Activated gamma-delta T cell (primary cell): ENCODE measurements around the gene CTSL.

Experiments
- DNase-seq: peaks from one replicate; lab custom pipeline; 2025; lab: John Stamatoyannopoulos, UW
- total RNA-seq, 2 donors: gene quantifications; one replicate each; lab custom pipeline; 2026; lab: John Stamatoyannopoulos, UW

The CTSL gene
- 4.1 to 8.8 reads per million in 2 donors for total RNA-seq

DNA sequence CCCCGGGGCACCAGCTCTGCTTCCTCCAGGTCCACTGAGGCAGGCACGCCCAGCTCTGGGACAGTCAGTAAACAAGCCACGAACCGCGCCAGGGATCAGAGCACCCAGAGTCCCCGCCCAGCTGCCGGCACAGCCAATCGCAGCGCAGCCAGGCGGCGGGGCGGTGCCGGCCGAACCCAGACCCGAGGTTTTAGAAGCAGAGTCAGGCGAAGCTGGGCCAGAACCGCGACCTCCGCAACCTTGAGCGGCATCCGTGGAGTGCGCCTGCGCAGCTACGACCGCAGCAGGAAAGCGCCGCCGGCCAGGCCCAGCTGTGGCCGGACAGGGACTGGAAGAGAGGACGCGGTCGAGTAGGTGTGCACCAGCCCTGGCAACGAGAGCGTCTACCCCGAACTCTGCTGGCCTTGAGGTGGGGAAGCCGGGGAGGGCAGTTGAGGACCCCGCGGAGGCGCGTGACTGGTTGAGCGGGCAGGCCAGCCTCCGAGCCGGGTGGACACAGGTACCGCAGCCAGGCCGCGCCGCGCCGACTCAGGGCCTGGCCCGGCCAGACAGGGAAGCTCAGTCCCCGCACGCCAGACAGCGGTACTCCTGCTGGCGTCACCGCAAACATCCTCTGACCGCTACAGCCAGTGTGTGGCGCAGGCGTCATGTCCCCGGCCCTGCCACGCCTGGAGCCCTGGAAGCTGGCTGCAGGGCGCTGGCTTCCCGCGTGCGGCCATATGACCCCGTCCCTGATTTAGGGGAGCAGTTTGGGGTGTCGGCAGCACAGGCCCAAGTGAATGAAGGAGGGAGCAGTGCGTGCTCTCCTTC, at the start of gene CTSL:
Gene CTSL (plus strand): TSS at position 220 of the 810 bp plus-strand sequence. CDS start 1,485 bp downstream, outside the sequence.
- no peak for DNase-seq

DNA sequence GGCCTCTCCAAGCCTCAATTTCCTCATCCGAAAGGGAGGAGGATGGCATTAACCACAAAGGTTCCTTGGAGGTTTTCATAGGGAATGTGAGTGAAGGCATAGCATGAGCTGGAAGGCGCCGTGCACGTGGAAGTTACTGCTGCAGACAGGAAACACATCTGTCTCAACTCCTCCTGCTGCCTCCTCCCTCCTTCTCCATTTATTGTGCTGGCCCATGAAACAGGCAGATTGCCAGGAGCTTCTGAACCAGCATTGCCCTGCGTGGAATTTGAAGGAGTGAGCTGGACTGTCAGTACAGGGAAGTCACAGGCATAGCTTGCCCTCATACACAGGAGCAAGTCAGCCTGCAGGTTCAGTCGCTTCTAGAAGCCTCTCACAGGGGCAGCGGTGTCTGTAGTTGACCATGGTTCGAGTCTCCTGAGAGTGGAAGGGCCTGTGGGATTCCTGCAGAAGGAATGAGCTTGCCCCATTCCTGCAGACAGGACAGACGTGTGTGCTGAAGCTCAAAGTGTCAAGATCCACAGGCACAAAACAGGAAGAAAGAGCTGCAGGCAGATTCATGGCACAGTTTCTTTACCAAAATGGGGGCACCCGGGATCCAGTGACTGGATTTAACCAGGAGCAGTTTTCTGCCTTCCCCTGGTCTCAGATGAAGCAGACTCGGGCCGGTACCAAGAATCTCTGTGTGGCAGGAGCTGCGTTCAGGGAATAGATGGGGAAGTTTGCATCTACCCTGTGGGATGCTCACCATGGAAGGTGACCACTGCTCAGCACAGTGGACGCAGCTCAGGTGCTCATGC, 48.7 kb upstream of the CTSL start:
- DNase-seq: no peak

DNA sequence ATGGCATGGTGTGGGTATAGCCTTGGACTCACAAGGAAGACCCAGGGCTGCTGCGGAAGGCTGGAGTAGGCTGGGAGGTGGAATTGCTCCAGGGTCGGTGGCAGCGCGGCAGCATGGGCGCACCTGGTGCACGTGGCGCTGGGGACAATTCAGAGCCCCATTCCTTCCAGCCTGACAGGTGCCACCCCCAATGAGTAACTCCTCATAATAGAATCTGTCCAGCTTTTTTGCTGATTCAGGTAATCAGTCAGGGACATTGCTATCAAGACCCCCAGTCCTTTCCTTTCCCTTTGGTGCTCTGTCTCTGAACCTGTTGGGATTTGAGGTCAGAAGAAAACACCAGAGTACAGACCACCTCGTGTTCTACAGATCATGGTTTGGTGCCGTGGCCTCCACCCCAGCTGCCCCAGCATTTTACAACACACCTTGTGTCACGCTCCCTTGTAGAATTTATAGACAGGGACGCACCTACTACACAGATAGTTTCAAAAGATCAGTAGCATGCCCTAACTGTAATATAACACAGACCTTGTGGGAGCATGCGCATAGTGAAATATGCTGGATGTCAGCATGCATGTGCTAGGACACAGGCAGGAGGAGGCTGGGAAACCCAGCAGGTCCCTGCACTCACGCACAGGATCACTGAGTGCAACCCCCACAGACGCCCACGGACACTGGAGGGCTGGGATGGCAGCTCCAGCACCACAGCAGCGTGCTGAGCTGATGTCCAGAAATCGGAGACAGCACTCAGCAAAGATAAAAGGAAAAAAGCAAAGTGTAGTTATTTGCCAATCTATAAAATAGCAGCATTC, 47.9 kb upstream of the CTSL start:
- DNase-seq: no peak

DNA sequence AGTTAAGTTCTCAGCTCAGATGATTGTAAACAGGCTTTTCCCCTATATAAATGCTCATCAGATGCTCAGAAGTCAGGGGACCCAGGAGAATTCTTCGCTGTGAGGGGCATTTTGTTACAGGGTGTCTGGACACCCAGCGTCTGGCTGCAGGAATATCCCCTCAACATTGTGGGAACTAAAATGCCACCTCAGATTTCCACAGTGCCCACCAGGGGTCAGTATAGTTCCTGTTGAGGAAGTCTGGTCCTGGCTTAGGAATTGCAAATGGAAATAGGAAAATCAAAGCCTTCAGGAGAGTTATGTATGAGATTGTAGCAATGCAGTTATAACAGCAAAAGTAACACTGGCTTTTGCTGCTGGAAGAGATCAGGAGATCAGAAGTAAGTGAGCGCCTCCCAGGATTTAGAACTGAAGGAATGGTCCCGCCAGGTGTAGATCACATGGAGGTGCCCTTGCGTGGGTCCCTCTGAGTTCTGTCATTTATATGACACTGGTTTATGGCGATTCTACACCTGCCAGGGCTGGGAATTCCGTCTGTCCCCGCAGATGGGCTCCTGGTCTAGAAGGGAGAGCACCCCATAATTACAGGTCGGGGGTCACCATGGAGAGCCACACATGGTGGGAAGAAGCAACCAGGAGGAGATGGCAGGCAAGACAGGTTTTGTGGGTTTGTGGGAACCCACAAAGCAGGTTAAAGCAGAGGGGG, 47.1 kb upstream of the CTSL start:
- no peak for DNase-seq

DNA sequence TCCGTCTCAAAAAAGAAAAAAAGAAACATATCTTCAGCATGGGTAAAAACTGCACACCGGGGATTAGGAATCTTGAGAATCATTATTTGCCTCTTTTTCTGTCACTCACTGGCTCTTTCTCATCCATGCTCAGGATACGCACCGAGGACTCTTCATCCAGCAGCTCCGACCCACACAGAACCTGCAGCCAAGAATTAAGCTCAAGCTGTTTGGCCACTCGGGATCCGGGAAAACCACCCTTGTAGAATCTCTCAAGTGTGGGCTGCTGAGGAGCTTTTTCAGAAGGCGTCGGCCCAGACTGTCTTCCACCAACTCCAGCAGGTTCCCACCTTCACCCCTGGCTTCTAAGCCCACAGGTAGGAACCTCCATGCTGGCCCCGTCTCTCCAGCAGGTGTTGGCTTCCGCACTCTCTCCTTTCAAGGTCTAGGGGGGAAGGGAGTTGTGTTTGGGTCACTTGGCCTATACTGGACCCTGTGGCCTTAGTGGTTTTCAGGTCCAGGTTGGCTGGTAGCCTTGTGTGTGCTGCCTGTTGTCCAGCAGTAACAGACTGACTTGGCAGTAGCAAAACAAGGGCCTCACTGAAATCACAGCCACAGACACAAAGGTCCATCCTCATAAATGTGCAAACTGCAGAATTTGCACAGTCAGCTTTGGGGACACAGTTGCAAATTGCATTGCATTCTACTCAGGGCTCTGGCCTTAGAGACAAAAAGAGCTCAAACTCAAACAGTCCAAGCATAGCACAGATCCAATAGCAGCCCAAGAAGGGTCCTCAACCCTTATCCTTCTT, 44.5 kb upstream of the CTSL start:
- no peak for DNase-seq

DNA sequence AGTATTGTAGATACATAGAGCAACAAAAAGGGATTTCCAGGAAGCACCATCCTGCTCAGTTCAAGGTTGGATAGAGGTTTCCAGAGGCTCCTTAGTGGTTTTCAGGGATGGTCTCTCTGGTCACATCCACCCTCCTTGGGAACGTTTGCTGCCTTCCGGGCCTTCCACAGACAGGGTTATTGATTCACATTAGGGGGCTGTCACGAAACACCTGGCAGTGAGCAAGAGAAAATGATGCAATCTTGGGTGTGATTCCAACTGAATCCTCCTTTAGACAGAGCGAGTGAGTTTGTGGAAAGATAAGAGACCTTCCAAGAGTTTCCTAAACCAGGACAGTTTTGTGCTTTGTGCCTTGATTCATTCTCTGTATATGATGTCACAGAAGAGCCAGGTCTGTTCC, 43.8 kb upstream of the CTSL start:
- DNase-seq: no peak

DNA sequence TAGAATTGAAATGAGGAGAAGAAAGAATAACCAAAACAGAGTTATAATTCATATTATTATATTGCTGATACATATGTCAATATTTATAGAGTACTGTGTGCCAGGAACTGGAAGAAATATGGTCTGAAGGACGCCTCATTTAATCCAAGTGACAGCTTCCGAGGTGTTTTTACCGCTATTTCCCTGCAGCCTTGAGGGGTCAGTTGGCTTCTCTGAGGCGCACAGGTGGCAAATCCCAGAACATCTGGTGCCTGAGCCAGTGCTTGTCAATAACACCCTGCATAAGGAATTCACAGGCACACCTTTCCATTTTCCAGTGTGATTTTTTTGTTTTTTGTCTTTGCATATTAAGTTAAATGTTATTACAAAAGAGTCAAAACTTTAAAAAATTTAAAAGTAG, 43.3 kb upstream of the CTSL start:
- no peak for DNase-seq

DNA sequence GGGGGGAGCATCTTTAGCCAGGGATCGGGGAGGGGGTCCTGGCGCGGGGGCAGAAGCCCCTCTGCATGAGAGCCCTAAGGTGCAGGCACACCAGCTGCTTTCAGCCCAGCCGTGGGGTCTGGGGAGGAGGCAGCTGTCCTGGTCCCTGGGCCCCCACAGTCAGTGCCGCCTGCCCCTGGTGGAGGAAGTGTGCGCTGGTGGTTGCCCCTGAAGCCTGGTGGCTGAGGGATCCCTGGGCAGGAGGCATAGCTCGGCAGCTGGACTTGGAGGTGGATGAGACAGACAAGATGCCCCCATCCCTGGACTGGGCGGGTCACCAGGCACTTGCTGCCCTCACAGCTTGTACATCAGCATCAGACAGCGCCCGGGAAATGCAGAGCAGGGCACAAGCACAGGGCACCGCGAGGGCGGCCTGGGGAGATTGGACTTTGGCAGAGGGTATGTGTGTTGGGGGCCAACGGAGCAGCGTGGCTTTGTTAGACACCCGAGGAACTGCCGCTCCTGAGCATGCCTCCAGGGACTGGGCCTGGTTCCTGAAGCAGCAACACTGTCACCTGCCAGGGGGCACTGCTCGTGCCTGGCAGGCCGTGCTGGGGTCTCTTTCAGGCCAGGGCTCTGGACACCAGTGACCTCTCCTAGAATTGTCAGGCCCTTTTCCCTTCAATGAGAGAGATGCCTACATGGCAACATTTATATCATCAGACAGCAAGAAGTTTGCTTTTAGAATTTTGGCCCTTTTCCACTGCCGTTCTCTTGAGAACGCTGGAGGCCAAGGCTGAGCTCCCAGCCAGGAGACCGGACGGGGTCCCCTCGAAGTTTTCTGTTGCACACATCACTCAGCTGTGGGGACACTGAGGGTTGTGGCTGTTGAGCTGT, 41.9 kb upstream of the CTSL start:
- no peak for DNase-seq

DNA sequence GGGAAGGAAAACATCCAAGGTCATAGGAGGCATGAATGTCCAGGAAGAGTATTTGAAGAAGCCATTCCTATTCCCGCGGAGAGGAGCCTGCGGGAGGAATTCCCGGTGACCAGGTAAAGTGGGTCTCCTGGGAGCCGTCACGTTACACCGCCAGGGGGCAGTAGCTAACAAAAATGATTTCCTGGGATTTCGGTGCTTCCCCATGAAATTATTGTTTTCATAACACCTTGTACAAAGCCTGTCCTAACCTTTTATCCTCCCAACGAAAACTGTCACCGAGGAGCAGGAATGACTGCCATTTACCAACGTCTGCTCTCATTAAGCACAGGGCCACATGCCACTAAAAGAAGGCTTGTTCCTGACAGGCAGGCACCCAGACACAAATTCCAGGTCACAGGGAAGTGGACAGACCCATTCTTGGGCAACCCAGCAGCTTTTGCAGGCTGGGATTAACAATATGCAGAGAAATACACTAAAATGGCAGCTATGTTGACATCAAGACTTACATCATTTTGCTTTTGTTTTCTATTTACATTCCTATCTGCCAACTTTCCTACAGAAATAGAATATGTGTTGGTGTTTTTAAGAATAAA, 41.2 kb upstream of the CTSL start:
- DNase-seq: no peak

DNA sequence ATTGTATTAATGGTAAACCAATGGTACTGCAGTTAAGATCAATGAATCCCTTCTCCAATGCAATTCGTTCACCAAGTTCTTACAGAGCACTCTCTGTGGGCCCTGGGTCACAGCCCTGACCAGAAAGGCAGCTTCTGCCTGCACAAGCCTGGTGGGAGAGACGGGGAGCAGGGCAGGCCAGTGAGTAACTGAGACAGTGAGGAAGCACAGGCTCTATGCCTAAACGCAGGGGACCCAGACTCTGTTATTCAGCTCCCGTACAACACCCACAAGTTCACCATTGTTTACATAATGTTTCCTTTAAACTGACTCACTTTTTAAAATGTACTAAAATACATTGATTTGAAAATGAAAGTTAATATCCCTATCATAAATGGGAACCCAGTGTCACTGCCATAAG, 40.5 kb upstream of the CTSL start:
- DNase-seq: no peak

DNA sequence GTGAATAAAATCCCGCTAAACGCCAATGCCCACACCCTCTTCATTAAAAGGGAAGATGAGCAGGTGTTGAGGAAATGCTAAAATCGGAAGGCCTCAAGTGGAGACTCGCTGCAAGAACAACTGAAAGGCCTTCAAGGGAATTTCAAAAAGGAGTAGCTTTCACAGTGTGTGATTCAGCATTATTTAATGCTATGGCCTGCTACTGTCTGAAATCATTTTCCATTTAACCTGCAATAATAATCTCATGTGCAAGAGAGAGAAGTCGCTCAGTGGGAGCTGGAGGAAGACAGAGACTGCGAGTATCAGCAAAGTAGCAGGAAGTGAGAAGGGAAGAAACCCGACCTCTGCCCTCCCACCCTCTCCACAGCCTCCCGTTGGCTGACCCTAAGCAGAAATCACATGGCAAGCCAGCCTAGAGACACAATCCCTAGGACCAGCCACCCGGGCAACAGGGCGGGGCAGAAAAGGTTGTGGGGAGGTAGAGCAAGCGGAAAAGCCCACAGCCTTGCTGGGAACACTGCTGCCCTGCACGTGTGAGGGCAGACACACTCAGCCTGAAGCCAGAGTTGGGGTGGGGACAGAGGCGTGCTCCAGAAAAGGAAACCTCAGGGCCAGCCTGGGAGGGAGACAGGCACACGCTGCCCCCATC, 39.9 kb upstream of the CTSL start:
- DNase-seq: no peak

DNA sequence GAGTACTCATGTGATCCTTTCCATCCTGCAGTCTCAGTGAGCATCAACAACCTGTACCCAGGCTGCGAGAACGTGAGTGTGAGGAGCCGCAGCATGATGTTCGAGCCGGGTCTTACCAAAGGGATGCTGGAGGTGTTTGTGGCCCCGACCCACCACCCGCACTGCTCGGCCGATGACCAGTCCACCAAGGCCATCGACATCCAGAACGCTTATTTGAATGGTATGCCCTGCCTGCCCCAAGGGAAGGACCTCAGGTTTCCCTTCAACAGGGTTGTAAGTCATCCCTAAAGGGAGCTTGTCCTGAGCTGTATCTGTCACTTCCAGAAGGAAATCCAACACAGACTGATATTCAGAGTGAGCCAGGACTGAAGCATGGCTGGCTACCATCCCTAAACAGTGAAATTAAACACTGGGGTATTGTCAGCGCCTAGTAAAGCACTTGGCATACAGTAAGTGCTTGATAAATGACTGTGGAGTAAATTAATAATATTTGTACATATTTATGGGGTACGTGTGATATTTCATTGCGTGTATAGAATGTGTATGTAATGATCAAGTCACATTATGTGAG, 39.3 kb upstream of the CTSL start:
- no peak for DNase-seq

DNA sequence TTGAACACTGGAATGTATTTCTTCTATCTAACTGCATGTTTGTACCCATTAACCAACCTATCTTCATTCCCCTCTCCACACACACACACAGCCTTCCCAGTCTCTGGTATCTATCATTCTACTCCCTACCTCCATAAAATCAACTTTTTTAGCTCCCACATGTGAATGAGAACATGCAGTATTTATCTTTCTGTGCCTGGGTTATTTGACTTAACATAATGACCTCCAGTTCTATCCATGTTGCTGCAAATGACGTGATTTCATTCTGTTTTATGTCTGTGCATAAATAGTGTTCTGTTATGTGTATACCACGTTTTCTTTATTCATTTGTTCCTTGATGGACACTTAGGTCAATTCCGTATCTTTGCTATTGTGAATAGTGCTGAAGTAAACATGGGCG, 38.7 kb upstream of the CTSL start:
- no peak for DNase-seq

DNA sequence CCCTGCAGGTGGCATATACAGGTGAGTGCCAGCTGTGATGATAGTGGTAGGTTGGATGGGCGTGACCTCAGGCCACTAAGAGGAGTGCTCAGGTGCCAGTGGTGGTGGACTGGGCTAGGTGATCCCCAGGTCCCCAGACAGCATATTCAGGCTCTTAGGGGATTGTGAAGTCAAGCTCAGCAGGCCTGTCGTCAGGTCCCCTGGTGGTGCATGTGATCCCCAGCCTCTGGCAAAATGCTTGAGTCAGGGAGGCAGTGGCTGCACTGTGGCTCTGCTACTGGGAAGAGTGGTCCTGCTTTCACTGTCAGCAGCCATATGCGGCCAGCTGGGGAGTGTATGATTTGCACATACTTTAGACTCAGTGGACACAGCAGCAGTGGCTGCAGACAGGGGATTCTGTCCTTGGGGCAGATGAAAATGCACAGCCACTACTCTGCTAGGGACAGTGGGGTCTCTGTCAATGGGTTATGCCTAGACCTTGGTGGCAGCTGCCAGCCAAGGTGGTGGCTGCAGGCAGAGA, 31.6 kb upstream of the CTSL start:
- no peak for DNase-seq

DNA sequence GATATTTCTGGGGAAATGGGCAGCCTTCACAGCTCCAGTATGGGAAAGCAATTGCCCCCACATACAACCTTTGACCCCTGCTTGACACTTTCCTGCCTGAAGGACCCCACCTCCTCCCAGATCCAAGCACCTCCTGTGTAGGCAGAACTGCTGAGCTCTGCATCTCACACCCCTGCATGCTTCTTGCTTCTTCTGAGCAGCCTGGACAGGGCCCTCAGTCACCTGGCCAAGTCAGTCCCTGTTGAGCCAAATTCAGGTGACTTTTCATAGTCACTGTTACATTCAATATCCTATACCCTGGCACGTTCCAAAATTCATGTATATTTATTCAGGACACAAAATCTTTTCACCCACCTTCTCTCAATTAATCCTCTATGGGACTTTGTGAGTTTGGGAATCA, 30.4 kb upstream of the CTSL start:
- no peak for DNase-seq

DNA sequence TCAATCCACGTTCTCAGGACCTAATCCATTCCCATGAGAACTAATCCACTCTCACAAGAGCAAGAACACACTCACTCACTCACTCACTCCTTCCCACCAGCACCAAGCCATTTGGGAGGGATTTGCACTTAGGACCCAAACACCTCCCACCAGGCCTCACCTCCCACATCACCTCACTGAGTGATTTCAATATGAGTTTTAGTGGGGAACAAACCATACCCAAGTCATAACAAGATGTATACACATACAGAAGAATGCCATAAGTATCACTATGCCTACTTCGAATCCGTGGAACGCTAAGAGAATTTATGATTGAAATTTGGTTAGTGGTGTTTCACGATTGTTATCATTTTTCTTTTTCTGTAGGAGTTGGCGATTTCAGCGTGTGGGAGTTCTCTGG, 29.3 kb upstream of the CTSL start:
- DNase-seq: no peak

DNA sequence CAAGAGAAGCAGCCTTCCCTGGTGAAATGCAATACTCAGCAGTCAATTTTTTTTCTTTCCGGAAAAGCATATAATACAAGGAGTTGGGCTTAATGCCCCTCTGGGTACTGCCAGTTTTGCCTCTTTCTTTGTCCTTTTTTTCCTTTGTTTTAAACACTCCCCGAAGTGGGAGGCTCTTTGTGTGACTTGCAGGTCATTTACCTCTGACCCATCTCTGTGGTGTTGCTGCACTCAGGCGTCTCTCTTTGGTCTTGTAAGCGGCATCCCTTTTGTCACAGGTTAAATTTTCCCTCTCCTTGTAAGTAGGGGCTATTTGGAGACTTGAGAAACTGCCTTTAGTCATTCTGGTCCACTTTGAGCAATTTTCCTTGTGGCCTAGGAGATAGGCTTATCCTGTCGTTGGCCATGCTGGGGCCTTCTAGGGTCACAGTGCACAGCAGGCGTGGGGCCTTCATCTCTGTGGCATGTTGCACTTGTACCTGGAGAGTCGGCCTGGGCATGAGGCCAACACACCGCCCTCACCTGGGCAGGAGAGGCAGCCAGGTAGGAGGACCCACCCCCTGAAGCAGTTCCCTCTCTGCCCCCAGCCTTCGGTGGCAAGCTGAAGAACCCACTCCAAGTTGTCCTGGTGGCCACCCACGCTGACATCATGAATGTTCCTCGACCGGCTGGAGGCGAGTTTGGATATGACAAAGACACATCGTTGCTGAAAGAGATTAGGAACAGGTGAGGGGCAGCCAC, 27.7 kb upstream of the CTSL start:
- no peak for DNase-seq

DNA sequence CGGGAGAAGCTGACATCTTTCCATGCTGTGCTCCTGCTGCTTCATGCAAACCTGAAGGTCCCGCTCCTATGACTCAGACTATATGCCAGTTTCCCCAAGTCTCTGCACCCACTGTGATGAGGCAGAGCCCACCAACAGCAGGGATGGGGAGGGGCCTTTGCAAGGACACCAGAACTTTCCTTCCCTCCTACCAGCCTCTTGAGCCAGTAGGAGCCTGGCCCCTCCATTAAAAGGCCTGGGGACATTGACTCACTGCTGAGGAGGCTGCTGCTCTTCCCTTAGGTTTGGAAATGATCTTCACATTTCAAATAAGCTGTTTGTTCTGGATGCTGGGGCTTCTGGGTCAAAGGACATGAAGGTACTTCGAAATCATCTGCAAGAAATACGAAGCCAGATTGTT, 26.1 kb upstream of the CTSL start:
- DNase-seq: no peak
